PFSK-1 (cell line): ENCODE data around the gene FOSL1.

Experiments
- POLR2AphosphoS5 ChIP-seq: IDR thresholded peaks from 2 replicates; pipeline ENCODE4 v1.6.1; 2012; ENCODE audit warnings: low read depth, mild to moderate bottlenecking, control low read depth, low read length, moderate library complexity
- REST ChIP-seq, 2 experiments: IDR thresholded peaks; 2 replicates each; pipeline versions ENCODE4 v1.6.1 to v1.8.0; 2011 to 2012; ENCODE audit warnings: low read depth in 2 of 2, low read length in 2 of 2, control low read depth in 1 of 2, inconsistent platforms in 1 of 2, mild to moderate bottlenecking in 1 of 2, moderate library complexity in 1 of 2; ENCODE audit not compliant: insufficient read depth in 1 of 2
- SIN3A ChIP-seq: IDR thresholded peaks from 2 replicates; pipeline ENCODE4 v1.6.1; 2012; ENCODE audit warnings: mild to moderate bottlenecking, low read length, moderate library complexity, borderline replicate concordance; ENCODE audit not compliant: insufficient read depth

GRCh38 chr11:65870307-65870658 lies 29.9 kb downstream of the FOSL1 start:
- no peak for TF ChIP-seq SIN3A
- TF ChIP-seq POLR2AphosphoS5 = no peak
- TF ChIP-seq REST (IDR thresholded peaks at IDR 0.05; ENCODE audit: insufficient read depth in 1 of 2, low read depth in 2 of 2, low read length in 2 of 2) = no peak
